M059J (cell line): Measurements from ENCODE around the gene ENPEP. TPM values are rescaled to one million over a fixed set of nuclear protein-coding genes. Genes with fewer than 3 reads are reported as not detected.

Experiments
- DNase-seq: peaks from one replicate; pipeline ENCODE4 v3.0.0-alpha.2; 2012; ENCODE audit warnings: low read depth
- total RNA-seq: library from RNA; depleted of rRNA; stranded (reverse); fragments of >200 nt; shearing (Covaris generic); gene quantifications from 2 replicates; pipeline ENCODE4 v1.2.3, GENCODE V29; 2014; rRNA removed

Gene ENPEP
- total RNA-seq, 1 experiment from 2014 or later: 0.17 TPM

DNA sequence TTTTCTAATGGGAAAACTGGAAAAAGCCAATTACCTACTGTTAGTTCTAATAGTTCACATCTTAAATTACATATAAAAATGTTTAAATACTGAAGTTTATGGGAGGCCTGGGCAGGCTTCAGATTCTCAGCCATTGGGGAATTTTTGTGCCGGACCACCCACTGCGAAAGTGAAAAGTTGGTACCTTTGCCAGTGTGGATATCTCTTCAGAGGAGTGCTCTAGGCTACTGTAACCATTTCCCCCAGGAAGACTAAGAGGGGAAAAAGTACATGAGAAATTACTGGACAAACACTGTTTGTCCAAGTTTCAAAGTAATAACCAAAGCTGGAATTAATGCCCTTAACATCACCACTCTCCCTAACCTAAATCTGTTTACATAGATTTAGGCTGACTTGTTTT lies 126.1 kb downstream of the ENPEP start:
- no peak for DNase-seq

DNA sequence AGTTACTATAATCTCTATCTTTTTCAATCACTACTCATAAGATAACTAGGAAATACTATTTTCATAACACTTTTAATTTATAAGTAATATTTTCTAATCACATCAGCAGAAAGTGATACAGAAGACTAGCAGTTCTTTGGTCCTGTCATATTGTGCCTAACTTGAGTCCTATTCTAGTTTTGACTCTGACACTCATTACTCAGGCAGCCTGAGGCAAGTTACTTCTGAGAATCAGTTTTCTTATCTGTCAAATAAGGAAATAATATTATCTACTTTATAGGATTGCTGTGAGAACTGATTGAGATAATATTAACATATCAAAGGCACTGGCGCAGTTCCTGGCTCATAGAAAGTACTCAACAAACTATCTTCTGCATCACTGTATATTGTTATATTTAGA lies 129.1 kb downstream of the ENPEP start:
- DNase-seq: no peak

DNA sequence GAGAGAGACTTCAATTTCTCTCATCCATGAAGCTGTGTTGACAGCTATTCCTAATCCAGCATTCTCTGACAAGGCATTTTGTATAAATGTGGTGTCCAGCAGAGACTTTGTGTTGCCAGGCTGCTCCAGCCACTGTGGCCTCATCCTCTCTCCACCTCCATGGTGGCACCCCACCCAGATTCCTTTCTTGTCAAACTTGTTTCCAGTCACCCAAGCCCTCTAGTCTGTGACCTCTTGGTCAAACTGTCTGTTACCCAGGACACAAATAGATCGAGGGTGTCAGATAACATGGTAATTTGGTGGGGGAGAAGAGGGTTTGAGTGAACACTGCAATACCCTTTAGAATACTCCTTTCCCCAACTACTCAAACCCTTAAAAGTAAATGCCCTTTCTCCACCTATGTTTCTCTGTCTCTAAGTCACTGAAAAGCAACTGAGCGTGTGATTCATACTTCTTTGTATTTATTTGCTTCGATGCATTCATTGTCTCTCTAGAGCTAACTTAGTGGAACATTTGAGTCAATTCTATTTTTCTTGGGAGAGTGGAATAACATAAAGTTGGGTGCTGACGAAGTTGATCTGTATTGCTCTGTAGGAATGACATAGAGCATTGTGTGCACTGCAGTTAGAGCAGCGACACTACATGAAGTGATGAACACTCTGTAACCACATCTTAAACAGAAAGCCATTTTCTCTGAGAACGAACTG lies 133.2 kb downstream of the ENPEP start:
- DNase-seq: peak; percentile 22

DNA sequence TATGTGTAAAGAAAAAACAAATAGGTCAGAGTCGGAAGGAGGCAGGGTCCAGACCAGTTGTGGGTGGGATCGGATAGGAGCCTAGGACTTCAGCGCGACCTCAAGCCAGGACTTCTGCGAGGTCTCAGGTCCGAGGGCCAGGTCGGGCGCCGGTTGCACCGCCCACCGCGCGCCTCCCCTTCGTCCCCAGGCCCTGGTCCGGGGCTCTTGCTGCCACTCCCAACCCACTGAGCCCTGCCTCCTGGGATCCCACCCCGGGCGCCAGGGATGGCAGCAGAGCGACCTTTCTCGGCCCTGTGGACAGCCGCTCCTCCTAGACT lies 134.6 kb downstream of the ENPEP start:
- DNase-seq: no peak

DNA sequence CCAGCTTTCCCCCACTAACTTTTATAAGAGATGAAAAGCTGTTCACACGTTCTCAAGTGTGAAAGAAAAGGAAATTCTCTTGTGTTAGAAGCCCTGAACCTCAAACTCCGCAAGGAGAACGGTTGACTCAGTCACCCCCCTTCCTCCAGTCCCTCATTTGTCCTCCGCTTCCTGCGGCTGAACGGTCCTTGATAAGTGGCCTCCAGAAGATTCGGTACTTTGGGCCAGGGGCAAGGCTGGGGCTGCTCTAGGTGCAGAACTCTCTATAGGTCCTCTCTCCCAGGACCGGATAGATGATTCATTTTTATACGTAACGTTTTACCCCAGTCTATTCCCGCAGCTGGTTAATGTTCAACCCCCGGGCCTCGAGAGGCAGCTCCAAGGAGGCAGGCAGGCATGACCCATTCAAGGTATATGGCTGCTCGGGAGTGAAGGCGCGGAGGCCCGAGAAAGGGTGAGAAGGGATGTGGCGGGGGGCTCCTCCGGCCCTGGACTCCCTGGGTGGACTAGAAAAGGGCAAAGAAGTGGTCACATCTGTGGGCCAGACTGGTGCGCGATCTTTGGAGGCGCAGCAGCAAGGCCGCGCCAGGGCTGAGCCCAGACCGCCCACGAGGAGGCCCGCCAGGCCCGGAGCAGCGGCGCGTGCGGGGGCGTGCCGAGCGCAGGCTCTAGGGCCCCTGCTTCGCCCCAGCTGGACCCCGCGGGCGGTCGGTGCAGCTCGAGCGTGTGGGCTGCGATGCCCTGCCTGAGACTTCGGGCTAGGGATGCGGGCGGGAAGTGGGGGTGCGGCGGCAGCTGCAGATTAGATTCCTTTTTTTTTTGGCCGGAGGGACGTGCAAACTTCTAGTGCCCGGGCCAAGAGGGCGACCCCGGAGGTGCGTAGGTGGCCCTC lies 135.2 kb downstream of the ENPEP start:
- DNase-seq: no peak

DNA sequence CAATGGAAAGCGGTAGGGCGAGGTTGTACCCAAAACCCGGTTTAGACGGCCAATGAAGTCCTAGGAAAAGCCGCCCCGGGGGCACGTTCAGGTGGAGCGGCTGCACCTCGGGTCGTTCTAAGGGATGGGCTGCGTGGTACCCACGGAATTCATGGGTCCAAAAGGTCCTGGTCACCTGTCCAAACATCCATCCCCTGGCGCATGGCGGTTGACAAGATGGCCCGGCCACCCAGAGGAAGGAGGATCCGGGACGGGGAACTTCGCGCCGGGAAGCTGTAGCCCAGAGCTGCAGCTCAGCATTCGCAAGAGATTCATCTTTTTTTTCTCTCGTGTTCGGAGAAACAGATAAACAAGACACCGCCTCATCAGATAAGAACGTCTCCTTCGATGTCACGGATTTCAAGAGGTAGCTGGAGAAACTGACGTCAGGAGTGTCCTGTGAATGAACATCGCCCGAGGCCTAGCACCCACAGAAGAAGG lies 136.1 kb downstream of the ENPEP start:
- no peak for DNase-seq

DNA sequence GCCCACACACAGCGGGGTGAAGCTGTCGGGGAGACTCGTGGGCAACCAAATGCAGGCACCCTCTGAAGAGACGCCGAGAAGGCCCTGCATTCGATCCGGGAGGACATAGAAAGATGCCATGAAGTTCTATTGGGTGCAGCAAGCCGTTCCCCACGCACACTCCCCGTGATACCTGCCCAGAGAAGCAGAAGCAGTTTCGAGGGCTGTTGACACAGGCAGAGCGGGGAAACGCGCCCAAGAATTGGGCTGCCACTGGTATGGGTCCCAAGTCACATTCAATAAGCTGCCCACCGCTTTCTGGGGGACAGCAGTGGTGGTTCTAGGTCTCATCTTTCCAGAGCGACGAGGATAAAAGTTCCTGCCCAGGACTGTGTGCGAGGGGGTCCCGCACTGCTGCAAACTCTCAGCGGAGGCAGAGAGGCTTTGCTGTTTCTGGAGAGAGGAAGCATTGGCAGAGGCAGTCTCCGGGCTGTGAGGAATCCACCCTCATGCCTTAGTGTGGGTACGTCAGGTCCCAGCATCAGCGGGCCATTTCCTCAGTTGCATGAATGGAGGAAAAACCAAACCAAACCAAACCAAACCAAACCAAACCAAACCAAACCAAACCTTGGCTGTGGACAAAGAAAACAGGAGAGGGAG lies 136.8 kb downstream of the ENPEP start:
- no peak for DNase-seq

DNA sequence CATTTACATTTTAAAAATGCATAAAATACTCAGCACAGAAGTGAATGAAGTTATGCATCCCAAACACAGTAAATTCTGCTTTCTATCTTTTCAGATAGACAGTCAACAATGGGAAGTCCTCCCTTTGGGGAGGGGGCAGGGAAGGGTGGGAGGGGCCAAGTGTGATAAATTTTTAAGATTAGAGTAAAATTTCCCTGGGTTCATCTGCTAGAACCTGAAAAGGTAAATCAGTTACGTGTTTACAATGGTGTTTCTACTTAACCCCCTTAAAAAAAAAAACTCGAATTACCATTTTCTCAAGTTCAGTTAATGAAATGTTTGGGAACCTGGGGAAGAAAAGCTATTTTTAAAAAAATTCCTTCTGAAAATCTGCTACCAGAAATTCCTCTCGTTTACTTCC lies 137.8 kb downstream of the ENPEP start:
- DNase-seq: no peak

DNA sequence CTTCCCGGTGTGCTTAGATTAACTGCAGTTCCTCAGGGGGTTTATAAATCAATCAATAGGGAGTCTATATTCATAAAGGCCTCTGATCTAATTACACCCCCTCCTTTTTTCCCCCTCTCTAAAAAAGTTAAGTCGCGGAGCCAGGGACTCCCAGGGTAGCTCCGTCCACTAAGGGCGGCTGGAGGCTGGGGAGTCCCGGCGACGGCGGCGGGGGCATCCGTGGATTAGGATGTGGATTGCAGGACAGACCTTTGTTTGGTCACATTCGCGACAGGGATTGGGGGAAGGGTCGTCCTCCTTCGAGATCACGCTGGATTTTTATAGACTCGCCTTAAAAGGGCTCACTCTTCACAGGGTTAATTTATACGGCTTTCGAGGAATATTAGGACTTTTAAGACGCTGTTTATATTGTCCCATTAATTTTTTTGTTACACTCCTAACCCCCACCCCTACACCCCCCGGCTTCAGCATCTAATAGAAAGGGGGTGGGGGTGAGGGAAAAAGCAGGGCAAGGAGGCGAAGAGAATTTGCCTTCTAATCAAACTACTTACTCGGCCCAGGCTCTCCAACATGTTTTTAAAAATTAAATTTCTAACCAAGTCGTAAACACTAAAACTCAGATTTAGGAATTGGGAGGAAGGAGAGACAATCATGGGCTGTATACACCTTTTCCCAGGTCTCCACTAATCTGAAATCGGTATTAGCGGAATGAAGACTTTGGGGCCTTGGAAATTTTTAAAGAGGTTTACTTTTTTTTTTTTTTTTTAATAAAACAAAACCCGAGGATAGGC lies 138.4 kb downstream of the ENPEP start:
- no peak for DNase-seq

Other genes with a start within 250 kb of the ENPEP start
- 7.8 and 15.1 TPM in 2 replicates for gene PITX2, start 146.9 kb downstream of the ENPEP start, total RNA-seq